ENCODE results near the gene TMEM87A. TPM values are rescaled to one million over a fixed set of nuclear protein-coding genes. Genes with fewer than 3 reads are reported as not detected.
"Not testable (repeated sequence)": the region's sequence is repeated elsewhere in the genome, so short reads cannot be mapped to it uniquely, and the experiment has no call there.

The TMEM87A gene
- total RNA-seq, 3 donors from 2014 or later = 57.9 to 145 (median 102) TPM

DNA sequence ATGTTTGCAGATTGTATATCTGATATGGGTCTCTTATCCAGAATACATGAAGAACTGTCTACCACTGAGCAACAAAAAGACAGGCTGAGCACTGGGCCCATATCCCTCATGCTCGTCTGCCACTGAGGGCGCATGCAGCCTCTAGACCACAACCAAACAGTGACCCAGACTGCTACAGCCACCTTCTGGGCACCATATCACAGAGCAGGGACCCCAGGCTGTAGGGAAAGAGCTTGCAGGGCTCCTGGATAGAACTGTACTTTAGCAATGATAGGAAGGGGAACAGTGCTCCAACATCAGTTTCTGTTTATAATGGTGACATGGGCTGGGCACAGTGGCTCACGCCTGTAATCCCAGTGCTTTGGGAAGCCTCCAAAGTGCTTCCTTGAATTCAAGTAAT, 40.2 kb upstream of the TMEM87A start:
- intact Hi-C loops (cut with DNase I; ENCODE audit: low total_unique reads) = loop anchor here (10.0 kb wide), 1 partner anchor 1151 kb away; no protein-coding TSS in a partner anchor
- H3K27ac ChIP-seq = no peak overlapping the region
- H3K36me3 ChIP-seq = no peaks in the 10 kb centered on the region
- DNase-seq (ENCODE audit: low spot score in 2 of 2) = no peak
- TF ChIP-seq POLR2AphosphoS5 (IDR thresholded peaks at IDR 0.05) (no peak), POLR2A (IDR thresholded peaks at IDR 0.05) (no peak)
- TF ChIP-seq, protein P1, sequence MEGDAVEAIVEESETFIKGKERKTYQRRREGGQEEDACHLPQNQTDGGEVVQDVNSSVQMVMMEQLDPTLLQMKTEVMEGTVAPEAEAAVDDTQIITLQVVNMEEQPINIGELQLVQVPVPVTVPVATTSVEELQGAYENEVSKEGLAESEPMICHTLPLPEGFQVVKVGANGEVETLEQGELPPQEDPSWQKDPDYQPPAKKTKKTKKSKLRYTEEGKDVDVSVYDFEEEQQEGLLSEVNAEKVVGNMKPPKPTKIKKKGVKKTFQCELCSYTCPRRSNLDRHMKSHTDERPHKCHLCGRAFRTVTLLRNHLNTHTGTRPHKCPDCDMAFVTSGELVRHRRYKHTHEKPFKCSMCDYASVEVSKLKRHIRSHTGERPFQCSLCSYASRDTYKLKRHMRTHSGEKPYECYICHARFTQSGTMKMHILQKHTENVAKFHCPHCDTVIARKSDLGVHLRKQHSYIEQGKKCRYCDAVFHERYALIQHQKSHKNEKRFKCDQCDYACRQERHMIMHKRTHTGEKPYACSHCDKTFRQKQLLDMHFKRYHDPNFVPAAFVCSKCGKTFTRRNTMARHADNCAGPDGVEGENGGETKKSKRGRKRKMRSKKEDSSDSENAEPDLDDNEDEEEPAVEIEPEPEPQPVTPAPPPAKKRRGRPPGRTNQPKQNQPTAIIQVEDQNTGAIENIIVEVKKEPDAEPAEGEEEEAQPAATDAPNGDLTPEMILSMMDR (IDR thresholded peaks at IDR 0.05) = no peak
- H3K27me3 ChIP-seq = no peaks in the 10 kb centered on the region
- no peaks in the 10 kb centered on the region for H3K4me1 ChIP-seq
- no peak overlapping the region for H3K4me3 ChIP-seq
- no peaks in the 10 kb centered on the region for H3K9me3 ChIP-seq

DNA sequence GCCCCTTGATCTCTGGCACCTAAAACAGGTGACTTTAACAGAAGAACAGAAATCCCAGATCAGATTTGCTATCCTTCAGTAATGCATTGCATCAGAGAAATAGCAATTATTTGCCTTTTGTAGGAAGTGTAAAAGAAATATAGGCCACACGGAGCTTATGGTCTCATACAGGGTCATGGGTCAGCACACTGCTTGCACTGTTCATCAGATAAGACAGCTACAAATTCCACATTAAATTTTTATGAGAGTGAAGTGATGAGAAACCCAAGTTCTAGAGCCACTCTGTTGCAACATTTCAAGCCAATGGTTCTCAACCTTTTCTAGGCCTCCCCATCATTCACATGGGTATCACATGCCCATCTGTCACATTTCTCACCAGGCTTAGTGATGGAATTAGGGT, 33.4 kb upstream of the TMEM87A start:
- Histone ChIP-seq H3K27ac (no peak overlapping the region), H3K9me3 (no peaks in the 10 kb centered on the region), H3K4me1 (no peaks in the 10 kb centered on the region), H3K27me3 (no peaks in the 10 kb centered on the region), H3K4me3 (no peak overlapping the region), H3K36me3 (no peaks in the 10 kb centered on the region)
- no peak for DNase-seq (ENCODE audit: low spot score in 2 of 2)
- intact Hi-C loops (cut with DNase I; ENCODE audit: low total_unique reads) = no loop called here
- TF ChIP-seq POLR2A (IDR thresholded peaks at IDR 0.05) = no peak
- TF ChIP-seq, protein P1 (IDR thresholded peaks at IDR 0.05) = no peak
- no peak for TF ChIP-seq POLR2AphosphoS5 (IDR thresholded peaks at IDR 0.05)

DNA sequence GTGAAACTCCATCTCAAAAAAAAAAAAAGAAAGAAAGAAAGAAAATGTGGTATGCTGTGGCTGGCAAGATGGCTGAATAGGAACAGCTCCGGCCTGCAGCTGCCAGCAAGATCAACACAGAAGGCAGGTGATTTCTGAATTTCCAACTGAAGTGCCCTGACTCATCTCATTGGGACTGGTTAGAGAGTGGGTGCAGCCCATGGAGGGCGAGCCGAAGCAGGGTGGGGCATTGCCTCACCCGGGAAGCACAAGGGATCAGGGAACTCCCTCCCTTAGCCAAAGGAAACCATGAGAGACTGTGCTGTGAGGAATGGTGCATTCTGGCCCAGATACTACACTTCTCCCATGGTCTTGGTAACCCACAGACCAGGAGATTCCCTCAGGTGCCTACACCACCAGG, 27.8 kb upstream of the TMEM87A start:
- intact Hi-C loops (cut with DNase I; ENCODE audit: low total_unique reads); H3K4me3 ChIP-seq; DNase-seq (ENCODE audit: low spot score in 2 of 2); H3K36me3 ChIP-seq; H3K27me3 ChIP-seq; H3K27ac ChIP-seq; H3K4me1 ChIP-seq; H3K9me3 ChIP-seq: not testable (repeated sequence)

DNA sequence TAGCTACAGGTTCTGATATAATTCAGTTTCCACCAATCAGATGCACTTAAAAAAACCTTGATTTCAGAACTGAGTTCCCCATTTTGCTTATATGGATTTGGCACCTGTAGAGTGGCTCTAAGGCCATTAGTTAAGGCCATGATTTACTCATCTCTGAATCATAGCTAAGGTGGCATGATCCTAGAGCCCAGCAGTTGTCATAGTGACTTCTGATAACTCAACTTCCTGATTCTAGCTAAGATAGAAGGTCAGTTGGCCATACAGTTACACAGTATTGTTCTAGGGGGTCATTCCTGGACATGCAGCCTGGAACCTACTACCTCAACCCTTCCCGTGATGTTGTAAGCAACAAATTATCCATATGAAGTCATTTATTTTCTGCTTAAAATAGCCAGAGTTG, 15.9 kb upstream of the TMEM87A start:
- no peak for DNase-seq (ENCODE audit: low spot score in 2 of 2)
- Histone ChIP-seq H3K9me3 (no peaks in the 10 kb centered on the region), H3K27me3 (no peaks in the 10 kb centered on the region), H3K36me3 (no peaks in the 10 kb centered on the region), H3K27ac (no peak overlapping the region), H3K4me1 (no peaks in the 10 kb centered on the region), H3K4me3 (no peak overlapping the region)
- intact Hi-C loops (cut with DNase I; ENCODE audit: low total_unique reads) = loop anchor here (2.0 kb wide), 1 partner anchor 44 kb away; no protein-coding TSS in a partner anchor
- TF ChIP-seq POLR2AphosphoS5 (IDR thresholded peaks at IDR 0.05) (no peak), POLR2A (IDR thresholded peaks at IDR 0.05) (no peak)
- TF ChIP-seq, protein P1 (IDR thresholded peaks at IDR 0.05) = no peak

- H3K4me1 ChIP-seq = no peaks in the 10 kb centered on the region
- intact Hi-C loops (cut with DNase I; ENCODE audit: low total_unique reads) = loop anchor here (2.0 kb wide), 1 partner anchor 43 kb away; no protein-coding TSS in a partner anchor
- H3K36me3 ChIP-seq = no peaks in the 10 kb centered on the region
- no peak for DNase-seq (ENCODE audit: low spot score in 2 of 2)
- H3K4me3 ChIP-seq = no peak overlapping the region
- H3K27ac ChIP-seq = no peak overlapping the region
- TF ChIP-seq POLR2AphosphoS5 (IDR thresholded peaks at IDR 0.05) (no peak), POLR2A (IDR thresholded peaks at IDR 0.05) (no peak)
- TF ChIP-seq, protein P1 (IDR thresholded peaks at IDR 0.05) = no peak
- no peaks in the 10 kb centered on the region for H3K27me3 ChIP-seq
- H3K9me3 ChIP-seq = no peaks in the 10 kb centered on the region
These were observed 14.7 kb upstream of the TMEM87A start for GRCh38 chr15:42287931-42288330.
